Mesothelial cell of epicardium (in vitro differentiated cells): ENCODE data around the gene CHST11. TPM values are rescaled to one million over a fixed set of nuclear protein-coding genes. Genes with fewer than 3 reads are reported as not detected.

Source experiments
- DNase-seq, 2 experiments: peaks; one replicate each; pipeline ENCODE4 v3.0.0; 2021; ENCODE audit warnings: low spot score in 2 of 2; ENCODE audit not compliant: unreplicated experiment in 2 of 2
- H3K27ac Mint-ChIP-seq: 2 replicates; pipeline ENCODE4 v1.8.0; 2021; ENCODE audit warnings: mixed read lengths
- H3K27me3 Mint-ChIP-seq: 2 replicates; pipeline ENCODE4 v1.8.0; 2021; ENCODE audit warnings: low read depth, mixed read lengths
- H3K36me3 Mint-ChIP-seq: 2 replicates; pipeline ENCODE4 v1.8.0; 2021; ENCODE audit warnings: mixed read lengths
- H3K4me1 Mint-ChIP-seq: 2 replicates; pipeline ENCODE4 v1.8.0; 2021; ENCODE audit warnings: mixed read lengths
- H3K4me3 Mint-ChIP-seq: 2 replicates; pipeline ENCODE4 v1.8.0; 2021; ENCODE audit warnings: mild to moderate bottlenecking, moderate library complexity, mixed read lengths
- H3K9me3 Mint-ChIP-seq: 2 replicates; pipeline ENCODE4 v1.8.0; 2021; ENCODE audit warnings: mixed read lengths
- CTCF ChIP-seq: fragments of 200-600 bp; sonication (generic); IDR thresholded peaks from one replicate; pipeline ENCODE4 v1.5.0; 2021; ENCODE audit warnings: antibody characterized with exemption; ENCODE audit not compliant: unreplicated experiment
- total RNA-seq: library from RNA; stranded (reverse); gene quantifications from 3 replicates; pipeline ENCODE4 v1.2.1, GENCODE V29; 2021

The CHST11 gene
- total RNA-seq, 1 donor from 2014 or later: 15.0 TPM

DNA sequence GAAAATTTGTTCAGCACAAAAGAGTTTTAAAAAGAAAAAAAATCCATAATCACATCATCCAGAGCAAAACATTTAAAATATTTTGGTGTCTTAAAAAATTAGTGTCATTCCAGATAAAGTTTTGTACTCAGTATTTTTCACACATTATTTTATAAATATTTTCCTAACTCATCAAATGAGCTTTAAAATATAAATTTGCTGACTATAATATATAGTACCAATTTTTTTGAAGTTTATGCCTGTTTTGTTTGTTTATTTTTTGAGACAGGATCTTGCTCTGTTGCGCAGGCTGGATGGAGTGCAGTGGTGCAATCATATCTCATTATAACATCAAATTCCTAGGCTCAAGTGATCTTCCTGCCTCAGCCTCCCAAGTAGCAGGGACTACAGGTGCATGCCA, 337.2 kb downstream of the CHST11 start:
- H3K27me3 Mint-ChIP-seq: no peaks in the 10 kb centered on the region
- DNase-seq: no peak
- no peaks in the 10 kb centered on the region for H3K9me3 Mint-ChIP-seq
- no peak overlapping the region for H3K27ac Mint-ChIP-seq
- TF ChIP-seq CTCF: no peak
- no peaks in the 10 kb centered on the region for H3K4me1 Mint-ChIP-seq
- no peak overlapping the region for H3K4me3 Mint-ChIP-seq
- no peaks in the 10 kb centered on the region for H3K36me3 Mint-ChIP-seq

GRCh38 chr12:104796475-104796862, 339.7 kb downstream of the CHST11 start:
- DNase-seq: no peak
- Mint-ChIP-seq H3K27ac (no peak overlapping the region), H3K9me3 (no peaks in the 10 kb centered on the region), H3K4me3 (no peak overlapping the region), H3K27me3 (no peaks in the 10 kb centered on the region), H3K4me1 (peaks cover 2% of the 10 kb centered on the region), H3K36me3 (no peaks in the 10 kb centered on the region)
- TF ChIP-seq CTCF: no peak

DNA sequence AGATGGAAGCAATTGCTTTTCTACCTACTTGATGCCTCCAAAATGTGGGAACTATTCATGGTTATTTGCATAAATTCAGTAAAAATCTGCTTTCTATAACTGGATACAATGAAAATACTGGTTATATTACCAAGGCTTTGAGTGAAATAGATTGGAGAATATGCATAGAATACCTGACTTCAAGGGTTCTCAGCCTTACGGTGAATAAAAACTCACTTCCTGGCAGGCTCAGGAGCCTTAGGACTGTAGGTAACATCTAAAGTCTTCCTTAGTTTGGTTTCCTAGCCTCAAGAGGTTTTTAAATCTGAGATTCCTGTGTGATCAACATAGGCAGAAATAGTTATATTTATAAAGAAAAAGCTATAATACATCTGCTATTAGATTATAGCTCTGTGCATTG, 342.7 kb downstream of the CHST11 start:
- DNase-seq: no peak
- Mint-ChIP-seq H3K4me1 (peaks cover 11% of the 10 kb centered on the region), H3K27me3 (no peaks in the 10 kb centered on the region), H3K9me3 (no peaks in the 10 kb centered on the region), H3K36me3 (no peaks in the 10 kb centered on the region), H3K27ac (no peak overlapping the region), H3K4me3 (no peak overlapping the region)
- TF ChIP-seq CTCF: no peak

GRCh38 chr12:104801005-104801404, 344.3 kb downstream of the CHST11 start:
- H3K4me1 Mint-ChIP-seq: peaks cover 12% of the 10 kb centered on the region
- DNase-seq: no peak
- H3K27ac Mint-ChIP-seq: no peak overlapping the region
- H3K36me3 Mint-ChIP-seq: no peaks in the 10 kb centered on the region
- H3K9me3 Mint-ChIP-seq: no peaks in the 10 kb centered on the region
- no peak for TF ChIP-seq CTCF
- H3K4me3 Mint-ChIP-seq: no peak overlapping the region
- no peaks in the 10 kb centered on the region for H3K27me3 Mint-ChIP-seq

GRCh38 chr12:104801427-104801826, 344.7 kb downstream of the CHST11 start:
- no peak for TF ChIP-seq CTCF
- Mint-ChIP-seq H3K4me1 (peaks cover 12% of the 10 kb centered on the region), H3K27me3 (no peaks in the 10 kb centered on the region)

GRCh38 chr12:104802208-104802607, 345.5 kb downstream of the CHST11 start:
- no peaks in the 10 kb centered on the region for H3K9me3 Mint-ChIP-seq
- DNase-seq: no peak
- no peak overlapping the region for H3K27ac Mint-ChIP-seq
- H3K27me3 Mint-ChIP-seq: no peaks in the 10 kb centered on the region
- peaks cover 12% of the 10 kb centered on the region for H3K4me1 Mint-ChIP-seq
- H3K36me3 Mint-ChIP-seq: no peaks in the 10 kb centered on the region
- no peak for TF ChIP-seq CTCF
- H3K4me3 Mint-ChIP-seq: no peak overlapping the region

More at GRCh38 chr12:104801427-104801826, 344.7 kb downstream of the CHST11 start:
- H3K9me3 Mint-ChIP-seq: no peaks in the 10 kb centered on the region
- no peak overlapping the region for H3K4me3 Mint-ChIP-seq
- H3K27ac Mint-ChIP-seq: no peak overlapping the region
- no peaks in the 10 kb centered on the region for H3K36me3 Mint-ChIP-seq
- DNase-seq: no peak
